ENCODE measurements around the gene TBL3.
A peak's percentile ranks its signal among the peaks of the same experiment; 100 is the strongest.

TBL3 gene

GRCh38 chr16:1983544-1984346 lies 11.9 kb downstream of the TBL3 start, which contains the start of gene GFER (continued):
- TF ChIP-seq ZNF843 (tag by site-specific recombination; IDR thresholded peaks at IDR 0.05), result no peak; the same call in 1 of the 2 replicates
- no peak for TF ChIP-seq ZNF350 (tag by site-specific recombination; IDR thresholded peaks at IDR 0.05)
- peak; percentile 79; the same call in 1 of the 2 replicates for TF ChIP-seq ZNF837 (tag by site-specific recombination; IDR thresholded peaks at IDR 0.05)
- TF ChIP-seq ZSCAN30 (tag by site-specific recombination; IDR thresholded peaks at IDR 0.05), result peak; percentile 99
- no peak for TF ChIP-seq ZNF211 (tag by site-specific recombination; IDR thresholded peaks at IDR 0.05; ENCODE audit: low read depth)
- no peak for TF ChIP-seq ZSCAN4 (tag by site-specific recombination; IDR thresholded peaks at IDR 0.05)
- TF ChIP-seq ZNF624 (tag by site-specific recombination; IDR thresholded peaks at IDR 0.05), result no peak
- no peak for TF ChIP-seq PRDM6 (tag by site-specific recombination; IDR thresholded peaks at IDR 0.05)
- no peak for TF ChIP-seq ZNF416 (tag by site-specific recombination; IDR thresholded peaks at IDR 0.05)
- TF ChIP-seq ZNF26 (tag by site-specific recombination; IDR thresholded peaks at IDR 0.05), result no peak
- no peak for TF ChIP-seq ZNF16 (tag by site-specific recombination; IDR thresholded peaks at IDR 0.05; ENCODE audit: low read depth)
- no peak for TF ChIP-seq ZNF148 (tag by site-specific recombination; IDR thresholded peaks at IDR 0.05; ENCODE audit: borderline replicate concordance)
- no peak for TF ChIP-seq ZNF274 (IDR thresholded peaks at IDR 0.05; ENCODE audit: low read length)
- TF ChIP-seq ZNF274 (tag by site-specific recombination; IDR thresholded peaks at IDR 0.05; ENCODE audit: borderline replicate concordance), result no peak
- TF ChIP-seq ZNF677 (tag by site-specific recombination; IDR thresholded peaks at IDR 0.05), result peak; percentile 33
- TF ChIP-seq PBX3 (CRISPR knock-in tag; IDR thresholded peaks at IDR 0.05), result no peak; the same call in 1 of the 2 replicates
- no peak for TF ChIP-seq ZNF146 (tag by site-specific recombination; IDR thresholded peaks at IDR 0.05)
- TF ChIP-seq ZNF433 (tag by site-specific recombination; IDR thresholded peaks at IDR 0.05; ENCODE audit: low read depth), result no peak
- no peak for TF ChIP-seq ZNF623 (tag by site-specific recombination; IDR thresholded peaks at IDR 0.05)
- TF ChIP-seq BCL11B (tag by site-specific recombination; IDR thresholded peaks at IDR 0.05; ENCODE audit: low read depth), result peak; percentile 22; the same call in 1 of the 2 replicates
- no peak for TF ChIP-seq ZNF658 (tag by site-specific recombination; IDR thresholded peaks at IDR 0.05)
- TF ChIP-seq TCF7L2 (IDR thresholded peaks at IDR 0.05; ENCODE audit: borderline replicate concordance, low read depth, low read length), result no peak
- no peak for TF ChIP-seq ZNF202 (tag by site-specific recombination; IDR thresholded peaks at IDR 0.05; ENCODE audit: borderline replicate concordance)
- peak; percentile 92 for TF ChIP-seq YY1 (tag by site-specific recombination; IDR thresholded peaks at IDR 0.05)
- peak; percentile 86 for TF ChIP-seq ZNF335 (tag by site-specific recombination; conservative IDR thresholded peaks at IDR 0.05)
- peak; percentile 69 for TF ChIP-seq ZNF449 (tag by site-specific recombination; IDR thresholded peaks at IDR 0.05)
- TF ChIP-seq ZFP37 (tag by site-specific recombination; IDR thresholded peaks at IDR 0.05), result peak; percentile 76; the same call in 1 of the 2 replicates
- TF ChIP-seq SP7 (tag by site-specific recombination; IDR thresholded peaks at IDR 0.05), result peak; percentile 87
- peak; percentile 52 for TF ChIP-seq ZNF629 (tag by site-specific recombination; IDR thresholded peaks at IDR 0.05)

All from HEK293 (cell line).